ENCODE measurements around the gene ATF7IP2. TPM values are rescaled to one million over a fixed set of nuclear protein-coding genes. Genes with fewer than 3 reads are reported as not detected.

Gene ATF7IP2
- total and polyA plus RNA-seq, 10 of the 15 experiments (the other 5 are each of a cell fraction or from before 2014, with no cell fraction given), result 24.6 to 82.1 (median 51.9) TPM

DNA sequence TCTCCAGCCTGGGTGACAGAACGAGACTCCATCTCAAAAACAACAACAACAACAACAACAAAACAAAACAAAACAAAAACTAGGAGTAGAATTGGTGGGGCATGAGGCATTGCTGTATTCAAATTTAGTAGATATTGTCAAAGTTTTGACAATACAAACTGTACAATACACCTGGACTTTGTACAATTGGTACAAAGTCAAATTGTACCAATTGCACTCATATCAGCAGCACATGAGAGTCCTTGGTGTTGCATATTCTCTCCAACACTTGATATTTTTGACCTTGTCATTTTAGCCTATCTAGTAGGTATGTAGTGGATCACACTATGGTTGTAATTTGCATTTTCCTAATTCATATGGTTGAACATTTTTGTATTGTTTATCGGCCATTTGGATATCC lies 14.3 kb upstream of the ATF7IP2 start (continued):
- TF ChIP-seq RCOR1 (conservative IDR thresholded peaks at IDR 0.05; ENCODE audit: low read depth, low read length) (no peak), KAT2A (conservative IDR thresholded peaks at IDR 0.05; ENCODE audit: control insufficient read depth, low read depth, low read length) (no peak), KLF5 (IDR thresholded peaks at IDR 0.05; ENCODE audit: partially characterized antibody) (no peak)

DNA sequence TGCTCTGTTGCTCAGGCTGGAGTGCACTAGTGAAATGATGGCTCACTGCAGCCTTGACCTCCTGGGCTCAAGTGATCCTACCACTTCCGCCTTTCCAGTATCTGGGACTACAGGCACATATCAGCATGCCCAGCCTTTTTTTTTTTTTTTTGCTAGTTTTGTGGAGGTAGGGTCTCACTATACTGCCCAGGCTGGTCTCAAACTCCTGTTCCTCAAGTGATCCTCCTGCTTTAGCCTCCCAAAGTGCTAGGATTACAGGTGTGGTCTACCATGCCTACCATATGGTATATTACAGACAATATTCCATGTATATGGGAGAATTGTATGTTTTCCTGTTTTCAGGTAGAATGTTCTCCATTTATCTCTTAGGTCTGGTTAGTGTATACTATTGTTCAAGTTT lies 12.3 kb upstream of the ATF7IP2 start:
- intact Hi-C loops (cut with micrococcal nuclease; ENCODE audit: unreplicated experiment), result loop anchor here (5.0 kb wide), 3 partner anchors 46 to 116 kb away; no protein-coding TSS in a partner anchor
- in situ Hi-C loops (cut with MboI), result no loop called here

More for the DNA sequence above, 12.3 kb upstream of the ATF7IP2 start:
- H3K27me3 ChIP-seq (replicated peaks in 1 of 2; ENCODE audit: control insufficient read depth in 2 of 2, insufficient read depth in 2 of 2, low read length in 1 of 2), result no peaks in the 10 kb centered on the region
- no peak overlapping the region for H3K9ac ChIP-seq (ENCODE audit: control insufficient read depth, insufficient read depth, low read length)
- ATAC-seq, result no peak
- no peaks in the 10 kb centered on the region for H3K4me1 ChIP-seq (ENCODE audit: control insufficient read depth, insufficient read depth, low read length)
- H2AFZ ChIP-seq (ENCODE audit: control insufficient read depth, low read depth, low read length), result no peak overlapping the region
- no peaks in the 10 kb centered on the region for H4K20me1 ChIP-seq (ENCODE audit: control insufficient read depth, insufficient read depth)
- H3K9me3 ChIP-seq (replicated peaks; ENCODE audit: control insufficient read depth, insufficient read depth, low read length), result no peaks in the 10 kb centered on the region; the same call in 2 of the 3 replicates
- WGBS (ENCODE audit: insufficient coverage, insufficient replicate concordance, low lambda C conversion rate, missing lambda C conversion rate), result 100% methylated on average over 1 of the region's 1 CpG
- H3K79me2 ChIP-seq (ENCODE audit: control insufficient read depth, insufficient read depth, low read length), result no peaks in the 10 kb centered on the region
- H3K36me3 ChIP-seq (ENCODE audit: control insufficient read depth in 2 of 2, insufficient read depth in 2 of 2, low read length in 1 of 2), result no peaks in the 10 kb centered on the region
- FAIRE-seq, result no peak
- TF ChIP-seq, protein P1, sequence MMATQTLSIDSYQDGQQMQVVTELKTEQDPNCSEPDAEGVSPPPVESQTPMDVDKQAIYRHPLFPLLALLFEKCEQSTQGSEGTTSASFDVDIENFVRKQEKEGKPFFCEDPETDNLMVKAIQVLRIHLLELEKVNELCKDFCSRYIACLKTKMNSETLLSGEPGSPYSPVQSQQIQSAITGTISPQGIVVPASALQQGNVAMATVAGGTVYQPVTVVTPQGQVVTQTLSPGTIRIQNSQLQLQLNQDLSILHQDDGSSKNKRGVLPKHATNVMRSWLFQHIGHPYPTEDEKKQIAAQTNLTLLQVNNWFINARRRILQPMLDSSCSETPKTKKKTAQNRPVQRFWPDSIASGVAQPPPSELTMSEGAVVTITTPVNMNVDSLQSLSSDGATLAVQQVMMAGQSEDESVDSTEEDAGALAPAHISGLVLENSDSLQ (IDR thresholded peaks at IDR 0.05), result no peak
- TF ChIP-seq SPI1 (IDR thresholded peaks at IDR 0.05; ENCODE audit: borderline replicate concordance, insufficient read depth, low read depth, low read length), result no peak
- ChIA-PET SMC1A (ENCODE audit: uncharacterized antibody, unreplicated experiment) (no interaction called here), CTCF (no interaction called here), POLR2A (no interaction called here), RAD21 (ENCODE audit: unreplicated experiment) (no interaction called here)
- H3K4me3 ChIP-seq, result no peak overlapping the region
- no TSS peak for BruUV-seq (replicated peaks)
- DNase-seq (ENCODE audit: low read depth, low spot score), result no peak
- H3K4me2 ChIP-seq (ENCODE audit: control insufficient read depth, insufficient read depth), result no peak overlapping the region
- no peak overlapping the region for H3K27ac ChIP-seq (ENCODE audit: control insufficient read depth, insufficient read depth)

Measured in GM12878 (cell line).